KMS-11 (cell line): ENCODE results near the gene ARHGEF17.

Experiments used
- H2AFZ ChIP-seq: fragments of 200-600 bp; sonication (generic); 2 replicates; pipeline ENCODE4 v1.6.1; 2016; ENCODE audit warnings: antibody characterized with exemption, mixed run types, low read depth
- H3K27ac ChIP-seq: fragments of 200-600 bp; sonication (generic); 2 replicates; pipeline ENCODE4 v1.6.1; 2016; ENCODE audit warnings: mild to moderate bottlenecking, mixed run types
- H3K27me3 ChIP-seq: fragments of 200-600 bp; sonication (generic); 2 replicates; pipeline ENCODE4 v1.6.1; 2017; ENCODE audit warnings: mild to moderate bottlenecking, low read depth, mixed run types, moderate library complexity; ENCODE audit not compliant: insufficient read depth
- H3K36me3 ChIP-seq: fragments of 200-600 bp; sonication (generic); 2 replicates; pipeline ENCODE4 v1.6.1; 2017; ENCODE audit warnings: mild to moderate bottlenecking, mixed run types; ENCODE audit not compliant: insufficient read depth
- H3K4me1 ChIP-seq: fragments of 200-600 bp; sonication (generic); 2 replicates; pipeline ENCODE4 v1.6.1; 2016; ENCODE audit warnings: mild to moderate bottlenecking, low read depth, mixed run types; ENCODE audit not compliant: poor library complexity, severe bottlenecking
- H3K4me2 ChIP-seq: fragments of 200-600 bp; sonication (generic); 2 replicates; pipeline ENCODE4 v1.7.0; 2016; ENCODE audit warnings: mild to moderate bottlenecking, mixed run types
- H3K4me3 ChIP-seq: fragments of 200-600 bp; sonication (generic); IDR thresholded peaks from 2 replicates; pipeline ENCODE4 v1.6.1; 2017; ENCODE audit warnings: low read depth, low read length, mixed read lengths; ENCODE audit not compliant: insufficient read depth
- H3K79me2 ChIP-seq: fragments of 200-600 bp; sonication (generic); 2 replicates; pipeline ENCODE4 v1.6.1; 2016; ENCODE audit warnings: low read depth, mixed run types; ENCODE audit not compliant: insufficient read depth
- H3K9ac ChIP-seq: fragments of 200-600 bp; sonication (generic); 2 replicates; pipeline ENCODE4 v1.6.1; 2016; ENCODE audit warnings: mild to moderate bottlenecking, mixed run types
- H4K20me1 ChIP-seq: fragments of 200-600 bp; sonication (generic); 2 replicates; pipeline ENCODE4 v1.6.1; 2016; ENCODE audit warnings: mild to moderate bottlenecking, mixed run types; ENCODE audit not compliant: insufficient read depth
- CTCF ChIP-seq: fragments of 200-600 bp; sonication (generic); conservative IDR thresholded peaks from 2 replicates; pipeline ENCODE4 v1.6.1; 2017; ENCODE audit warnings: low read depth, mild to moderate bottlenecking, antibody characterized with exemption, low read length, moderate library complexity, mixed read lengths

Gene ARHGEF17

GRCh38 chr11:73413256-73413655 lies 105.2 kb downstream of the ARHGEF17 start:
- TF ChIP-seq CTCF = no peak
- no peaks in the 10 kb centered on the region for H3K79me2 ChIP-seq
- no peaks in the 10 kb centered on the region for H3K4me1 ChIP-seq
- no peaks in the 10 kb centered on the region for H3K27me3 ChIP-seq
- no peak overlapping the region for H3K4me3 ChIP-seq
- no peak overlapping the region for H3K4me2 ChIP-seq
- H3K36me3 ChIP-seq = no peaks in the 10 kb centered on the region
- no peak overlapping the region for H3K9ac ChIP-seq
- no peak overlapping the region for H2AFZ ChIP-seq
- no peaks in the 10 kb centered on the region for H4K20me1 ChIP-seq
- H3K27ac ChIP-seq = no peak overlapping the region

GRCh38 chr11:73414977-73415651 lies 107.0 kb downstream of the ARHGEF17 start:
- H3K4me1 ChIP-seq = no peaks in the 10 kb centered on the region
- H3K4me3 ChIP-seq = no peak overlapping the region
- H4K20me1 ChIP-seq = no peaks in the 10 kb centered on the region
- H3K9ac ChIP-seq = no peak overlapping the region
- no peaks in the 10 kb centered on the region for H3K27me3 ChIP-seq
- no peak overlapping the region for H3K27ac ChIP-seq
- no peak for TF ChIP-seq CTCF
- no peaks in the 10 kb centered on the region for H3K36me3 ChIP-seq
- no peak overlapping the region for H2AFZ ChIP-seq
- H3K79me2 ChIP-seq = no peaks in the 10 kb centered on the region
- no peak overlapping the region for H3K4me2 ChIP-seq

GRCh38 chr11:73415854-73416615 lies 108.0 kb downstream of the ARHGEF17 start:
- Histone ChIP-seq H3K4me2 (no peak overlapping the region), H3K9ac (no peak overlapping the region), H3K79me2 (no peaks in the 10 kb centered on the region), H3K27ac (no peak overlapping the region), H3K36me3 (no peaks in the 10 kb centered on the region), H2AFZ (no peak overlapping the region), H3K27me3 (no peaks in the 10 kb centered on the region), H3K4me1 (no peaks in the 10 kb centered on the region), H4K20me1 (no peaks in the 10 kb centered on the region), H3K4me3 (no peak overlapping the region)
- no peak for TF ChIP-seq CTCF

GRCh38 chr11:73416786-73417185 lies 108.7 kb downstream of the ARHGEF17 start:
- Histone ChIP-seq H3K79me2 (no peaks in the 10 kb centered on the region), H3K4me1 (no peaks in the 10 kb centered on the region), H3K9ac (no peak overlapping the region), H2AFZ (no peak overlapping the region), H4K20me1 (no peaks in the 10 kb centered on the region), H3K27ac (no peak overlapping the region), H3K27me3 (no peaks in the 10 kb centered on the region), H3K4me2 (no peak overlapping the region), H3K4me3 (no peak overlapping the region), H3K36me3 (no peaks in the 10 kb centered on the region)
- no peak for TF ChIP-seq CTCF
